GM12873 (cell line): ENCODE results near the gene FGFR1OP2.

ENCODE experiments used
- TF ChIP-seq, protein P1 (sequence below): IDR thresholded peaks from 2 replicates; pipeline ENCODE4 v1.5.1; 2012; ENCODE audit warnings: low read depth, mild to moderate bottlenecking, moderate library complexity, low read length, control low read depth; ENCODE audit not compliant: insufficient read depth; ENCODE audit errors: missing control alignments

The FGFR1OP2 gene

GRCh38 chr12:26937863-26938700, at the start of gene FGFR1OP2, which contains the start of gene INTS13:
Gene FGFR1OP2, plus strand, starts transcription at chr12:26938470. Its CDS starts 15,689 bp downstream, at chr12:26954159.
Gene INTS13, minus strand, starts transcription at chr12:26937981. Its CDS starts 1,178 bp downstream, at chr12:26936803.
- TF ChIP-seq, protein P1, sequence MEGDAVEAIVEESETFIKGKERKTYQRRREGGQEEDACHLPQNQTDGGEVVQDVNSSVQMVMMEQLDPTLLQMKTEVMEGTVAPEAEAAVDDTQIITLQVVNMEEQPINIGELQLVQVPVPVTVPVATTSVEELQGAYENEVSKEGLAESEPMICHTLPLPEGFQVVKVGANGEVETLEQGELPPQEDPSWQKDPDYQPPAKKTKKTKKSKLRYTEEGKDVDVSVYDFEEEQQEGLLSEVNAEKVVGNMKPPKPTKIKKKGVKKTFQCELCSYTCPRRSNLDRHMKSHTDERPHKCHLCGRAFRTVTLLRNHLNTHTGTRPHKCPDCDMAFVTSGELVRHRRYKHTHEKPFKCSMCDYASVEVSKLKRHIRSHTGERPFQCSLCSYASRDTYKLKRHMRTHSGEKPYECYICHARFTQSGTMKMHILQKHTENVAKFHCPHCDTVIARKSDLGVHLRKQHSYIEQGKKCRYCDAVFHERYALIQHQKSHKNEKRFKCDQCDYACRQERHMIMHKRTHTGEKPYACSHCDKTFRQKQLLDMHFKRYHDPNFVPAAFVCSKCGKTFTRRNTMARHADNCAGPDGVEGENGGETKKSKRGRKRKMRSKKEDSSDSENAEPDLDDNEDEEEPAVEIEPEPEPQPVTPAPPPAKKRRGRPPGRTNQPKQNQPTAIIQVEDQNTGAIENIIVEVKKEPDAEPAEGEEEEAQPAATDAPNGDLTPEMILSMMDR: no peak

GRCh38 chr12:26890784-26891183, 47.5 kb upstream of the FGFR1OP2 start:
- TF ChIP-seq, protein P1: no peak

DNA sequence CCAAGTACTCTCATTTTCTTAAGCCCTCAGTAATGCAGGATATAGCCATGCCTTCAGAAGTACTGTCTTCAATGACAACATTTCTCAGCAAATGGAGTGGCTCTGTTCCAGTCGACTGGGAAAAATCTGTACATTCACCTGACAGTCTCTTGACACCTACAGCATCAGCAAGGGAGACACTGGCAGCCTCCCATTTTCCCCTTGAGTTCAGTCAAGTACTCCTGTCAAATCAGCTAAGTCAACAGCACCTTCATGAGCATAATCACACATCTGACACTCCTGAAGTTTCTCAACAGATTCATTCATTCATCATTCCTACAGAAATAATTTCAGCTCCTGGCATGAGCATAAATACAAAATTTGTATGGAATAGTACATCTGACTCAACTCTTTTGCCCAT, 46.6 kb upstream of the FGFR1OP2 start:
- TF ChIP-seq, protein P1: no peak

GRCh38 chr12:26895672-26896071, 42.6 kb upstream of the FGFR1OP2 start:
- TF ChIP-seq, protein P1: no peak

DNA sequence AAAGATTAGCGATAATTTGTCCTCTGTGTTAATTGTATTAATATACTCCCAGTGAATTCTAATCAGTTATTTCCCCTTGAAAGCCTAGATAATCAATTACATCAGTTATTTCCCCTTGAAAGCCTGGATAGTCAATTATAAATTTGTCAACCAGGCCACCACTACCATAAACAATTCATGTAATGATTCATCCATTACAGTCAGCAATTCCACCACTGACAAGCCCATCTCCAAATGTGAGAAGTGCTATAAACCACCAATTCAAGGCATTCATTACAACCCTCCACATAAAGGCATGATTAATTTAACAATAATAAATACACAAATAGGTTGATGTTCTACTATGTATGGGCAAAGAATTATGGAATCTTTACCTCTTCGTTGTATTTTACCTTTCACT, 41.4 kb upstream of the FGFR1OP2 start:
- TF ChIP-seq, protein P1: no peak

DNA sequence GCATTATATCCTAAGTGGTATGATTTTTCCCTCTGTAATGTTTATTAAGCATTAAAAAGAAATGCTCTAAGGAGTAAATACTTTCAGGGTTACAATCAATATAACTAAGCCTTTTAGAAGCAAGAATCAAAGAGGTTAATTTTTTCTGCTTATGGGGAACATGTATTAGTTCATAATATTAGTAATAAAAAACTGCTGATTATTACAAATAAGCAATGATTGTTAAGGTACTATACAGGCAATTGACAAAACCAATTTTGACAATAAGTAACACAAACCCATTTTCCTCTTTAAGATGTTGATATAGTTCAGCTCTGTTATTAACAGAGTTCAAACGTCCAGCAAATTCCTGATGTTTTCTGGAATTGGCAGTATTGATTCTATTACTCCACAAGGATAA, 32.2 kb upstream of the FGFR1OP2 start:
- TF ChIP-seq, protein P1: no peak

DNA sequence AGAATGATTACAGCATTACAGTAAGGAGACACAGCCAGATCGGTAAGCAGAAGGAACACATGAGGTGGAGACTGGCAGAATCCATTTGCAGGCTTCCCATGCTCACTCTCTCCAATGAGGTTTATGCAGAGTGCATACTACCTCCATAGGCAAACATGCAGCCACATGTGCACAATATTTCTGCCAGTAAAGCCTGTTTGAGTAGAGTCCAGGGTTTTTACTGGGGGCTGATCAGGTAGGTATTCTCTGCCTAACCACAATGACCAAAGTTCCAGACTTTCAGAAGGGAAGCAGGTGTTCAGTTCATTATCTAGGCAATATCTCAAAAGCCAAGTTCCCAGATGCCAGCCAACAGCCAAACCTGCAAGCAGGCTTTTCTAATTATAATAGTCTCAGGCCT, 31.6 kb upstream of the FGFR1OP2 start:
- TF ChIP-seq, protein P1: no peak
